Gastroesophageal sphincter (tissue), 3 donors: ENCODE measurements around the gene FOXQ1.

Experiments used
- CTCF ChIP-seq, 4 experiments: fragments of 200-600 bp in 2 of 4; fragments of 450-650 bp in 2 of 4; sonication (generic) in 1 of 4; IDR thresholded peaks; one replicate each; pipeline ENCODE4 v1.5.1; 2017 to 2019; ENCODE audit warnings: antibody characterized with exemption in 4 of 4, mild to moderate bottlenecking in 2 of 4, moderate library complexity in 2 of 4
- EP300 ChIP-seq: sonication (generic); formaldehyde crosslinking; IDR thresholded peaks from one replicate; pipeline ENCODE4 v1.6.1; 2017; ENCODE audit warnings: antibody characterized with exemption, mild to moderate bottlenecking
- POLR2A ChIP-seq, 2 donors: fragments of 450-650 bp; IDR thresholded peaks; one replicate each; pipeline ENCODE4 v1.6.1; 2017; ENCODE audit warnings: antibody characterized with exemption in 2 of 2, mild to moderate bottlenecking in 2 of 2, moderate library complexity in 1 of 2
- POLR2AphosphoS5 ChIP-seq: sonication (generic); formaldehyde crosslinking; IDR thresholded peaks from one replicate; pipeline ENCODE4 v1.6.1; 2017; ENCODE audit warnings: antibody characterized with exemption

GRCh38 chr6:1349655-1350054, 37.8 kb downstream of the FOXQ1 start:
- TF ChIP-seq CTCF (IDR thresholded peaks at IDR 0.05) (no peak), POLR2A (IDR thresholded peaks at IDR 0.05) (no peak), POLR2AphosphoS5 (peak; percentile 23), EP300 (no peak)
